ENCODE data around the gene KIAA1217.

DNA sequence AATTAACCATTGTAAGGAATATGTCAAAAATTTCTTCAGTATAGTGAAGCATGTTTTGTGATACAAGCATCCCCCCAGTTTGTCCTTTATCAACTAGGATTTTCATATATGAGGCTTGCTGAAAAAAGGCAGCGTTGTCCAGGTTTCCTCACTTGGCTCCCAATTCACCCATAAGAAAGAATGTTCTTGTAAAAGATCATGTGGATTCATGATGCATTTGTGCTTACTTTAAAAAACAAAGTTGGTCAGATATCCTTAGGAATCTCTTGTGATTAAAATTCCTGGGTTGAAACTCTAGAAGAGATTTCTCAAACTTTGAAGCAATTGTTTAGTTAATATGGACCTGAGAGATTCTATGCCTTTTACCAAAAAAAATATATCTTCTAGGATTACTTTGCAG is 181.8 kb downstream of the KIAA1217 start:
- no peak for TF ChIP-seq POLR2A (IDR thresholded peaks at IDR 0.05)
- TF ChIP-seq, protein P1, sequence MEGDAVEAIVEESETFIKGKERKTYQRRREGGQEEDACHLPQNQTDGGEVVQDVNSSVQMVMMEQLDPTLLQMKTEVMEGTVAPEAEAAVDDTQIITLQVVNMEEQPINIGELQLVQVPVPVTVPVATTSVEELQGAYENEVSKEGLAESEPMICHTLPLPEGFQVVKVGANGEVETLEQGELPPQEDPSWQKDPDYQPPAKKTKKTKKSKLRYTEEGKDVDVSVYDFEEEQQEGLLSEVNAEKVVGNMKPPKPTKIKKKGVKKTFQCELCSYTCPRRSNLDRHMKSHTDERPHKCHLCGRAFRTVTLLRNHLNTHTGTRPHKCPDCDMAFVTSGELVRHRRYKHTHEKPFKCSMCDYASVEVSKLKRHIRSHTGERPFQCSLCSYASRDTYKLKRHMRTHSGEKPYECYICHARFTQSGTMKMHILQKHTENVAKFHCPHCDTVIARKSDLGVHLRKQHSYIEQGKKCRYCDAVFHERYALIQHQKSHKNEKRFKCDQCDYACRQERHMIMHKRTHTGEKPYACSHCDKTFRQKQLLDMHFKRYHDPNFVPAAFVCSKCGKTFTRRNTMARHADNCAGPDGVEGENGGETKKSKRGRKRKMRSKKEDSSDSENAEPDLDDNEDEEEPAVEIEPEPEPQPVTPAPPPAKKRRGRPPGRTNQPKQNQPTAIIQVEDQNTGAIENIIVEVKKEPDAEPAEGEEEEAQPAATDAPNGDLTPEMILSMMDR (IDR thresholded peaks at IDR 0.05), result no peak

Data from adrenal gland (tissue), 5 donors.